IMR-90 (cell line): ENCODE data around the gene LUC7L3. TPM values are rescaled to one million over a fixed set of nuclear protein-coding genes. Genes with fewer than 3 reads are reported as not detected.

Experiments
- ATAC-seq: fragments of 200-7000 bp; cut with Tn5 transposase; 2 replicates; pipeline ENCODE4 v1.9.1; 2020; ENCODE audit warnings: low read depth, mild to moderate bottlenecking, moderate library complexity
- BruUV-seq: library from RNA; stranded (reverse); fragments of 400-500 nt; replicated peaks from 2 replicates; lab custom pipeline; 2021; lab: Mats Ljungman, UMichigan
- CTCF ChIA-PET: fragments of 300-600 bp; formaldehyde crosslinking; extraction: SDS; loops from one replicate; lab custom pipeline; 2021; ENCODE audit warnings: antibody characterized with exemption; lab: Yijun Ruan, JAX
- POLR2A ChIA-PET: fragments of 300-600 bp; sonication (Branson Sonifier 250); formaldehyde crosslinking; loops from one replicate; lab custom pipeline; 2022; ENCODE audit warnings: antibody characterized with exemption; ENCODE audit not compliant: unreplicated experiment; lab: Charles Lee
- DNase-seq: peaks from one replicate; pipeline ENCODE4 v3.0.0; 2013
- H2AFZ ChIP-seq: replicated peaks from 2 replicates; pipeline ENCODE3; 2013; ENCODE audit warnings: low read length, mild to moderate bottlenecking; ENCODE audit not compliant: poor library complexity
- H2AK5ac ChIP-seq: 2 replicates; pipeline ENCODE4 v1.6.1; 2013; ENCODE audit warnings: low read depth, low read length, inconsistent platforms
- H2AK9ac ChIP-seq: replicated peaks from 2 replicates; pipeline ENCODE3; 2013; ENCODE audit warnings: mild to moderate bottlenecking, low read depth, low read length, moderate library complexity; ENCODE audit not compliant: poor library complexity
- H2BK120ac ChIP-seq: 2 replicates; pipeline ENCODE4 v1.6.1; 2013; ENCODE audit warnings: low read depth, low read length, inconsistent platforms
- H2BK15ac ChIP-seq: 3 replicates; pipeline ENCODE4 v1.6.1; 2013; ENCODE audit warnings: low read depth, low read length, inconsistent platforms
- H2BK20ac ChIP-seq: 2 replicates; pipeline ENCODE4 v1.6.1; 2013; ENCODE audit warnings: low read depth, mild to moderate bottlenecking, inconsistent platforms, low read length, moderate library complexity
- H2BK5ac ChIP-seq: 2 replicates; pipeline ENCODE4 v1.6.1; 2013; ENCODE audit warnings: mild to moderate bottlenecking, low read depth, low read length, inconsistent platforms; ENCODE audit not compliant: poor library complexity, severe bottlenecking
- H3K14ac ChIP-seq: replicated peaks from 2 replicates; pipeline ENCODE4 v1.6.1; 2013; ENCODE audit warnings: low read depth, low read length, inconsistent platforms
- H3K18ac ChIP-seq: 2 replicates; pipeline ENCODE4 v1.6.1; 2013; ENCODE audit warnings: low read depth, low read length, control low read depth
- H3K23ac ChIP-seq: 2 replicates; pipeline ENCODE4 v1.6.1; 2013; ENCODE audit warnings: low read depth, low read length, inconsistent platforms
- H3K27ac ChIP-seq: 2 replicates; pipeline ENCODE4 v1.5.1; 2013; ENCODE audit warnings: mild to moderate bottlenecking, control low read depth, low read length; ENCODE audit not compliant: insufficient read depth
- H3K27me3 ChIP-seq: 2 replicates; pipeline ENCODE4 v1.6.1; 2013; ENCODE audit warnings: low read length; ENCODE audit not compliant: control insufficient read depth, insufficient read depth
- H3K36me3 ChIP-seq: 2 replicates; pipeline ENCODE4 v1.6.1; 2013; ENCODE audit warnings: low read length, mixed read lengths; ENCODE audit not compliant: control insufficient read depth, insufficient read depth
- H3K4ac ChIP-seq: 2 replicates; pipeline ENCODE4 v1.6.1; 2013; ENCODE audit warnings: low read depth, low read length, inconsistent platforms
- H3K4me1 ChIP-seq: 2 replicates; pipeline ENCODE4 v1.6.1; 2013; ENCODE audit warnings: low read length, mixed read lengths; ENCODE audit not compliant: control insufficient read depth, insufficient read depth
- H3K4me2 ChIP-seq: 2 replicates; pipeline ENCODE4 v1.6.1; 2013; ENCODE audit warnings: low read depth, mild to moderate bottlenecking, control low read depth, low read length, moderate library complexity
- H3K4me3 ChIP-seq: 2 replicates; pipeline ENCODE4 v1.5.1; 2013; ENCODE audit warnings: low read depth, mild to moderate bottlenecking, control low read depth, low read length, moderate library complexity; ENCODE audit not compliant: insufficient read depth
- H3K56ac ChIP-seq: 2 replicates; pipeline ENCODE4 v1.6.1; 2013; ENCODE audit warnings: low read length, inconsistent platforms; ENCODE audit not compliant: insufficient read depth; ENCODE audit errors: extremely low read depth
- H3K79me1 ChIP-seq, 2 experiments: 2 replicates each; pipeline ENCODE4 v1.6.1; 2013; ENCODE audit warnings: low read length in 2 of 2, inconsistent platforms in 1 of 2, low read depth in 1 of 2
- H3K9ac ChIP-seq: 2 replicates; pipeline ENCODE4 v1.6.1; 2013; ENCODE audit warnings: low read depth, low read length, control low read depth
- H3K9me1 ChIP-seq: 2 replicates; pipeline ENCODE4 v1.6.1; 2013; ENCODE audit warnings: low read length, inconsistent platforms; ENCODE audit not compliant: insufficient read depth
- H3K9me3 ChIP-seq: 2 replicates; pipeline ENCODE4 v1.6.1; 2013; ENCODE audit warnings: low read length; ENCODE audit not compliant: control insufficient read depth, insufficient read depth
- H4K20me1 ChIP-seq: 2 replicates; pipeline ENCODE4 v1.6.1; 2013; ENCODE audit warnings: low read length, inconsistent platforms; ENCODE audit not compliant: insufficient read depth
- H4K5ac ChIP-seq: 2 replicates; pipeline ENCODE4 v1.6.1; 2013; ENCODE audit warnings: mild to moderate bottlenecking, low read depth, low read length, control low read depth
- H4K8ac ChIP-seq, 2 experiments: 2 replicates each; pipeline ENCODE4 v1.6.1; 2013; ENCODE audit warnings: low read depth in 2 of 2, low read length in 2 of 2, control low read depth in 1 of 2, inconsistent platforms in 1 of 2
- H4K91ac ChIP-seq: 2 replicates; pipeline ENCODE4 v1.6.1; 2013; ENCODE audit warnings: low read depth, low read length, inconsistent platforms; ENCODE audit not compliant: insufficient read depth
- CTCF ChIP-seq: conservative IDR thresholded peaks from 2 replicates; pipeline ENCODE4 v1.5.1; 2012; ENCODE audit warnings: mild to moderate bottlenecking, low read depth, low read length, improper control_type of control experiment
- FOS ChIP-seq: fragments of 150-350 bp; IDR thresholded peaks from 2 replicates; pipeline ENCODE4 v1.6.1; 2016; ENCODE audit warnings: low read depth, low read length
- MAFK ChIP-seq: IDR thresholded peaks from 2 replicates; pipeline ENCODE4 v1.6.1; 2012; ENCODE audit warnings: low read depth, low read length, improper control_type of control experiment
- NFE2L2 ChIP-seq: fragments of 150-350 bp; IDR thresholded peaks from 2 replicates; pipeline ENCODE4 v1.6.1; 2016; ENCODE audit warnings: low read depth, mild to moderate bottlenecking, low read length
- RCOR1 ChIP-seq: IDR thresholded peaks from 2 replicates; pipeline ENCODE4 v1.6.1; 2012; ENCODE audit warnings: mild to moderate bottlenecking, low read length, improper control_type of control experiment; ENCODE audit not compliant: insufficient replicate concordance
- RFX5 ChIP-seq: IDR thresholded peaks from 2 replicates; pipeline ENCODE4 v1.8.0; 2012; ENCODE audit warnings: low read depth, mild to moderate bottlenecking, low read length, moderate library complexity
- SMC3 ChIP-seq: fragments of 150-350 bp; IDR thresholded peaks from 2 replicates; pipeline ENCODE4 v1.6.1; 2016; ENCODE audit warnings: low read depth, mild to moderate bottlenecking, antibody characterized with exemption, low read length, moderate library complexity
- WGBS, 2 experiments: methylation state at CpG; one replicate each; pipeline versions ENCODE4 v1.1.5 to v1.1.7; 2013; ENCODE audit warnings: missing lambda C conversion rate in 2 of 2; ENCODE audit not compliant: insufficient read length in 1 of 2; ENCODE audit errors: extremely low coverage in 2 of 2; 5-methylcytosine and 5-hydroxymethylcytosine counted together
- dilution Hi-C: fragments of 300-500 bp; cut with HindIII; formaldehyde crosslinking; loops from one replicate; pipeline ENCODE4 v1.14.3; 2018; ENCODE audit warnings: low sequenced_read_pairs; ENCODE audit not compliant: unreplicated experiment
- in situ Hi-C: fragments of 300-500 bp; cut with MboI; formaldehyde crosslinking; loops from 3 replicates; pipeline ENCODE4 v1.14.3; 2019; ENCODE audit warnings: low sequenced_read_pairs, inconsistent platforms, mixed read lengths
- intact Hi-C: fragments of 100-400 bp; cut with micrococcal nuclease; formaldehyde crosslinking; loops from 2 replicates; pipeline ENCODE4 v1.10.0; 2022
- polyA plus RNA-seq, 3 experiments: library from polyadenylated mRNA; depleted of rRNA; stranded (reverse); fragments of >200 nt; gene quantifications; 2 replicates each; pipeline ENCODE4 v1.2.3, GENCODE V29; 2012; ENCODE audit warnings: low replicate concordance in 1 of 3
- total RNA-seq: library from RNA; depleted of rRNA; stranded (reverse); fragments of >200 nt; gene quantifications from 2 replicates; pipeline ENCODE4 v1.2.3, GENCODE V29; 2012

LUC7L3 gene
- total and polyA plus RNA-seq, 2 of the 4 experiments (the other 2 are of a cell fraction) = 17.7 to 44.7 TPM

- no peak overlapping the region for H3K4me3 ChIP-seq
- no CpG with 5 or more reads among the region's 6 CpGs for WGBS, 2 experiments
- H3K36me3 ChIP-seq = no peaks in the 10 kb centered on the region
- H3K23ac ChIP-seq = no peak overlapping the region
- no peak overlapping the region for H2BK5ac ChIP-seq
- H4K20me1 ChIP-seq = no peaks in the 10 kb centered on the region
- no peaks in the 10 kb centered on the region for H3K79me1 ChIP-seq
- no peak overlapping the region for H4K8ac ChIP-seq
- H4K5ac ChIP-seq = peak overlapping the region; percentile 34; the same call in 1 of the 2 replicates
- H3K14ac ChIP-seq = no peak overlapping the region
- no peak for DNase-seq
- H2AFZ ChIP-seq = no peak overlapping the region
- peaks cover 14% of the 10 kb centered on the region for H3K4me1 ChIP-seq
- no peak overlapping the region for H3K56ac ChIP-seq
- no peak overlapping the region for H2AK5ac ChIP-seq
- no peak overlapping the region for H3K4me2 ChIP-seq
- no peak overlapping the region for H4K91ac ChIP-seq
- ChIA-PET POLR2A (no interaction called here), CTCF (no interaction called here)
- no peak overlapping the region for H2BK15ac ChIP-seq
- ATAC-seq = no peak
- H2BK120ac ChIP-seq = no peak overlapping the region
- intact Hi-C loops = no loop called here
- no peaks in the 10 kb centered on the region for H3K9me3 ChIP-seq
- H3K9ac ChIP-seq = no peak overlapping the region
- no peak overlapping the region; the same call in 1 of the 2 replicates for H3K18ac ChIP-seq
- no peak overlapping the region for H2BK20ac ChIP-seq
- BruUV-seq = no TSS peak
- H3K4ac ChIP-seq = no peak overlapping the region
- H3K27me3 ChIP-seq = peaks cover 2% of the 10 kb centered on the region
- dilution Hi-C loops = no loop called here
- no peak overlapping the region for H2AK9ac ChIP-seq
- TF ChIP-seq RCOR1 (no peak), FOS (no peak), RFX5 (no peak), NFE2L2 (no peak), CTCF (no peak), MAFK (no peak), SMC3 (no peak)
- 0 out of 2 replicates have a peak, but pooled peaks cover 3% of the 10 kb centered on the region for H3K9me1 ChIP-seq
- in situ Hi-C loops = no loop called here
- H3K27ac ChIP-seq = no peak overlapping the region
Measured at GRCh38 chr17:50790618-50791017, 71.2 kb downstream of the LUC7L3 start.
